Cardiac muscle cell (in vitro differentiated cells and primary cell): Measurements from ENCODE around the gene CCER1. TPM values are rescaled to one million over a fixed set of nuclear protein-coding genes. Genes with fewer than 3 reads are reported as not detected.

Source experiments
- DNase-seq, 2 donors: peaks; one replicate each; pipeline versions ENCODE4 v3.0.0 to v3.0.0-alpha.2; 2010 to 2017; ENCODE audit warnings: low read depth in 1 of 2, low spot score in 1 of 2
- H3K27ac ChIP-seq: fragments of 200-600 bp; sonication (generic); 2 replicates; pipeline ENCODE4 v1.5.1; 2016
- H3K27me3 ChIP-seq: fragments of 200-600 bp; sonication (generic); 2 replicates; pipeline ENCODE4 v1.6.0; 2016; ENCODE audit warnings: control low read depth
- H3K36me3 ChIP-seq: fragments of 200-600 bp; sonication (generic); 2 replicates; pipeline ENCODE4 v1.5.1; 2016; ENCODE audit warnings: control low read depth
- H3K4me1 ChIP-seq: fragments of 200-600 bp; sonication (generic); 2 replicates; pipeline ENCODE4 v1.8.1; 2017; ENCODE audit warnings: low read depth, mild to moderate bottlenecking, mixed run types
- H3K4me3 ChIP-seq: fragments of 200-600 bp; sonication (generic); 2 replicates; pipeline ENCODE4 v1.5.1; 2016; ENCODE audit warnings: mild to moderate bottlenecking
- H3K9me3 ChIP-seq: fragments of 200-600 bp; sonication (generic); 2 replicates; pipeline ENCODE4 v1.5.1; 2017; ENCODE audit warnings: low read depth, mild to moderate bottlenecking, control low read depth
- CTCF ChIP-seq: IDR thresholded peaks from 2 replicates; pipeline ENCODE4 v1.5.1; 2012; ENCODE audit warnings: low read depth, mild to moderate bottlenecking, low read length
- polyA plus RNA-seq: library from polyadenylated mRNA; unstranded; fragments of >200 nt; fragmentation: Nextera tagmentation; extraction: Ambion mirVana; gene quantifications from 2 replicates; pipeline ENCODE4 v1.2.1, GENCODE V29; 2016
- total RNA-seq: library from RNA; depleted of rRNA; stranded (reverse); fragments of >200 nt; gene quantifications from 2 replicates; pipeline ENCODE4 v1.2.3, GENCODE V29; 2016

Gene CCER1
- total and polyA plus RNA-seq, 2 experiments from 2014 or later: not detected

- Histone ChIP-seq H3K27me3 (no peaks in the 10 kb centered on the region), H3K9me3 (no peaks in the 10 kb centered on the region), H3K36me3 (no peaks in the 10 kb centered on the region), H3K4me1 (no peaks in the 10 kb centered on the region), H3K27ac (no peak overlapping the region), H3K4me3 (no peak overlapping the region)
- TF ChIP-seq CTCF: no peak
- DNase-seq: no peak
Observed at GRCh38 chr12:90951432-90952105, 3.4 kb downstream of the CCER1 start.

GRCh38 chr12:90947869-90948268 is 7.1 kb downstream of the CCER1 start:
- H3K4me3 ChIP-seq: no peak overlapping the region
- DNase-seq: no peak
- H3K27ac ChIP-seq: no peak overlapping the region
- no peaks in the 10 kb centered on the region for H3K27me3 ChIP-seq
- H3K4me1 ChIP-seq: no peaks in the 10 kb centered on the region
- no peak for TF ChIP-seq CTCF
- H3K9me3 ChIP-seq: no peaks in the 10 kb centered on the region
- H3K36me3 ChIP-seq: no peaks in the 10 kb centered on the region

- no peak overlapping the region for H3K4me3 ChIP-seq
- H3K36me3 ChIP-seq: no peaks in the 10 kb centered on the region
- H3K27me3 ChIP-seq: no peaks in the 10 kb centered on the region
- TF ChIP-seq CTCF: peak; percentile 59
- no peaks in the 10 kb centered on the region for H3K4me1 ChIP-seq
- peak; percentile 48 to 58 for DNase-seq
- no peak overlapping the region for H3K27ac ChIP-seq
- H3K9me3 ChIP-seq: no peaks in the 10 kb centered on the region
Observed at GRCh38 chr12:90945070-90945649, 9.8 kb downstream of the CCER1 start.

- TF ChIP-seq CTCF: no peak
- Histone ChIP-seq H3K36me3 (no peaks in the 10 kb centered on the region), H3K9me3 (no peaks in the 10 kb centered on the region), H3K27me3 (no peaks in the 10 kb centered on the region), H3K27ac (no peak overlapping the region), H3K4me3 (no peak overlapping the region), H3K4me1 (no peaks in the 10 kb centered on the region)
- no peak for DNase-seq
Observed at GRCh38 chr12:90943255-90943654, 11.7 kb downstream of the CCER1 start.

GRCh38 chr12:90940872-90941499 is 14.0 kb downstream of the CCER1 start:
- H3K27ac ChIP-seq: no peak overlapping the region
- no peaks in the 10 kb centered on the region for H3K36me3 ChIP-seq
- no peaks in the 10 kb centered on the region for H3K4me1 ChIP-seq
- peak; percentile 72 for TF ChIP-seq CTCF
- DNase-seq: peak; percentile 67 to 83
- no peak overlapping the region for H3K4me3 ChIP-seq
- H3K27me3 ChIP-seq: no peaks in the 10 kb centered on the region
- H3K9me3 ChIP-seq: no peaks in the 10 kb centered on the region
